Tracheal epithelial cell (primary cell): ENCODE measurements around the gene RFESD. TPM values are rescaled to one million over a fixed set of nuclear protein-coding genes. Genes with fewer than 3 reads are reported as not detected.

Experiments used
- total RNA-seq: library from RNA; depleted of rRNA; stranded (reverse); fragments of >200 nt; gene quantifications from 2 replicates; pipeline ENCODE4 v1.2.1, GENCODE V29; 2014

Gene RFESD
- total RNA-seq: 0.48 and 4.0 TPM in 2 replicates

DNA sequence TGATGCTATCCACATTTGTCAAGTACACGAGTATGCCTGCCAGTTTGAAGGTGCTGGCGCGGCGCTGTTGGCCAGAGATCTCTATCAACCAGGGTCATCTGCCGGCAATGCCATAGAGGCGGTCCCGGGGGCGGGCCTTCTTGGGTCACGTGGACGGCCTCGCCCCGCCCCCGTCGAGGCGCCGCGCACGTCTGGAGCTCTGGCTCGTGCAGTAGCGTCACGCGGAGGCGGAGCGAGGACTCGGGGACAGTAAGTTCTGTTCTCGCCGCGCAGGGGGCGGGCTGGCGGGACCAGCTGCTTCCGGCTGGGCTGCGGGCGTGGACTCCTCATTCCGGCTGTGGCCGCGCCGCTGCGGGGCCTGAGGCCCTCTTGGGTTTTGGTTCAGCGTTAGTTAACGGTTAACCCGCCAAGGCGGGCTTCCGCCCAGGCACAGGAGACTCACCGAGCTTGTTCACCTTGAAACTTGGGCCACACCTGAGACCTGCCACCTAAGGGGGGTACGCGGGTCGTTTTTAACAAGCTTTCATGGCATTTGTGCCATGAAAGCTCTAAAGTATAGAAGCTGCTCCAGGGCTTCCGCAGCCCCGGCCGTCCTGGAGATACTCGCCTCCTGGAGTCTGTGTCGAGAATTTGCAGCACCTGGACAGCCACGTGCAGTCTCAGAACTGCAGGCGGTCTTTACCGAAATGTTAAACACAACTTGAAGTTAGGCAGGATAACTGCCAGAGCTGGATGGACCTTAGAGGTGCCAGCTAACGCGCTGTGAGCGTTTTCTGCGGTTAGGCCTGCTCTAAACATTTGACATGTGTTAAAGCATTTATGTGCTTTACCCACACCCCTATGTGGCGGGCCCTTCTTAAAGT is at the start of gene RFESD:
TSS of gene RFESD (plus strand) at position 209 of the 863 bp plus-strand sequence. CDS start 5,495 bp downstream, outside the sequence.

DNA sequence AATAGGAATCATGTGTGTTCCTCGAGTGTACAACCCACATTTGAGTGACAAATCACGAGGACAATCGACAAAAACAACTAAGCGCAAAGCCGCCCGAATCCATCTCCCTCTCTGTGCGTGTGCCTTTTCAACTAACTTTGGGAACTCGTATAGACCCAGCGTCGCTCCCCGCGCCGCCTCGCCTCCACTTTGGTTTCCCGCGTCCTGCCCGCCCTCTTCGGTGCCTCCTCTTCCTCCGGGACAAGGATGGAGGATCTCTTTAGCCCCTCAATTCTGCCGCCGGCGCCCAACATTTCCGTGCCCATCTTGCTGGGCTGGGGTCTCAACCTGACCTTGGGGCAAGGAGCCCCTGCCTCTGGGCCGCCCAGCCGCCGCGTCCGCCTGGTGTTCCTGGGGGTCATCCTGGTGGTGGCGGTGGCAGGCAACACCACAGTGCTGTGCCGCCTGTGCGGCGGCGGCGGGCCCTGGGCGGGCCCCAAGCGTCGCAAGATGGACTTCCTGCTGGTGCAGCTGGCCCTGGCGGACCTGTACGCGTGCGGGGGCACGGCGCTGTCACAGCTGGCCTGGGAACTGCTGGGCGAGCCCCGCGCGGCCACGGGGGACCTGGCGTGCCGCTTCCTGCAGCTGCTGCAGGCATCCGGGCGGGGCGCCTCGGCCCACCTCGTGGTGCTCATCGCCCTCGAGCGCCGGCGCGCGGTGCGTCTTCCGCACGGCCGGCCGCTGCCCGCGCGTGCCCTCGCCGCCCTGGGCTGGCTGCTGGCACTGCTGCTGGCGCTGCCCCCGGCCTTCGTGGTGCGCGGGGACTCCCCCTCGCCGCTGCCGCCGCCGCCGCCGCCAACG is 26.3 kb upstream of the RFESD start, which contains the start of gene GPR150:
TSS of gene GPR150 (plus strand) at position 58 of the 840 bp plus-strand sequence. CDS start at position 247, 189 bp downstream.

DNA sequence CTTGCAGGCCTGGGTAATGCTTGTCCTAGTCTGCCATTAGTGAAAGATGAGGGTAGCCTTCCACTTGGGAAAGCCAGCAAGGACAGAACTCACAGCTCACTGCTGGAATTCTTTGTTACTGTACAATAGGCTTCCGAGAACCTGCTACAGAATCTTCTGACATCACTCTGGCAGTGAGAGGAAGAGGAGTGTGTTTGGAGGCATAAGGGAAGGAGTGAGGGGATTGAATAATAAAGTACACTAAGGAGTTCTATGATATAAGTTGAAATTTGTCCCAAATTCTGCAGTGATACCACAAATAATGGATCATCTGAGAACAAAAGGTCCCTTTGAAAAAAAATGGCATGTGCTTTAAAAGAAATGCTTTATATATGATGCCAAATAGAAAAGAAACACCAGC is 36.3 kb downstream of the RFESD start, which contains the start of gene SPATA9:
TSS of gene SPATA9 (minus strand) at position 101 of the 400 bp plus-strand sequence. CDS start 137 bp downstream, outside the sequence.

Other genes with a start within 250 kb of the RFESD start
- 88.9 and 127 TPM in 2 replicates for gene SKIC3, start 91.8 kb upstream of the RFESD start, total RNA-seq
- 4.6 and 10.9 TPM in 2 replicates for gene ARSK, start 91.7 kb upstream of the RFESD start, total RNA-seq
- 0.24 and 1.1 TPM in 2 replicates for gene GPR150, start 26.7 kb upstream of the RFESD start, total RNA-seq
- gene SPATA9, start 36.2 kb downstream of the RFESD start, total RNA-seq: not detected in 2 replicates
- 24.3 and 31.1 TPM in 2 replicates for gene RHOBTB3, start 84.6 kb downstream of the RFESD start, total RNA-seq
- 10.7 and 37.1 TPM in 2 replicates for gene GLRX, start 175.9 kb downstream of the RFESD start, total RNA-seq